Suprapubic skin (tissue), 4 donors: ENCODE measurements around the gene DUSP21.

Experiments
- CTCF ChIP-seq, 2 donors: fragments of 200-600 bp in 1 of 2; fragments of 450-650 bp in 1 of 2; sonication (generic) in 1 of 2; IDR thresholded peaks; one replicate each; pipeline ENCODE4 v1.5.1; 2016 to 2019; ENCODE audit warnings: antibody characterized with exemption in 2 of 2, mild to moderate bottlenecking in 1 of 2, moderate library complexity in 1 of 2
- EP300 ChIP-seq: sonication (generic); formaldehyde crosslinking; IDR thresholded peaks from one replicate; pipeline ENCODE4 v1.6.1; 2017; ENCODE audit warnings: antibody characterized with exemption
- POLR2A ChIP-seq, 2 donors: fragments of 450-650 bp; IDR thresholded peaks; one replicate each; pipeline ENCODE4 v1.6.1; 2017; ENCODE audit warnings: antibody characterized with exemption in 2 of 2, mild to moderate bottlenecking in 2 of 2, moderate library complexity in 2 of 2
- POLR2AphosphoS5 ChIP-seq, 3 donors: sonication (generic); formaldehyde crosslinking; IDR thresholded peaks; one replicate each; pipeline ENCODE4 v1.6.1; 2017; ENCODE audit warnings: antibody characterized with exemption in 3 of 3

GRCh38 chrX:44842550-44843317 lies 1.1 kb upstream of the DUSP21 start:
- TF ChIP-seq POLR2AphosphoS5 (IDR thresholded peaks at IDR 0.05) = no peak
- no peak for TF ChIP-seq CTCF (IDR thresholded peaks at IDR 0.05)
- TF ChIP-seq POLR2A (IDR thresholded peaks at IDR 0.05) = no peak
- TF ChIP-seq EP300 = no peak
